Neural cell (in vitro differentiated cells): Measurements from ENCODE around the gene NACC2. TPM values are rescaled to one million over a fixed set of nuclear protein-coding genes. Genes with fewer than 3 reads are reported as not detected.

Experiments
- H2AFZ ChIP-seq: fragments of 200-600, 300-800 bp; sonication (generic), shearing (Covaris generic); 2 replicates; pipeline ENCODE4 v1.6.0; 2014; ENCODE audit warnings: low read depth, mild to moderate bottlenecking, antibody characterized with exemption, low read length, moderate library complexity
- H3F3A ChIP-seq: fragments of 200-600 bp; shearing (Covaris generic); 2 replicates; pipeline ENCODE4 v1.6.1; 2016; ENCODE audit warnings: mild to moderate bottlenecking, moderate library complexity, mixed read lengths, antibody characterized with exemption, low read length; ENCODE audit not compliant: insufficient read depth, poor library complexity, severe bottlenecking
- H3K27ac ChIP-seq: fragments of 200-600, 300-800 bp; sonication (generic), shearing (Covaris generic); 2 replicates; pipeline ENCODE4 v1.5.1; 2014; ENCODE audit warnings: mild to moderate bottlenecking, low read length, moderate library complexity
- H3K27me3 ChIP-seq: fragments of 300-800, 200-600 bp; sonication (generic), shearing (Covaris generic); 2 replicates; pipeline ENCODE4 v1.6.0; 2014; ENCODE audit warnings: mild to moderate bottlenecking, low read depth, low read length, moderate library complexity; ENCODE audit not compliant: insufficient read depth
- H3K36me3 ChIP-seq: fragments of 300-800, 200-600 bp; sonication (generic), shearing (Covaris generic); 2 replicates; pipeline ENCODE4 v1.5.1; 2014; ENCODE audit warnings: mild to moderate bottlenecking, antibody characterized with exemption, low read length, moderate library complexity; ENCODE audit not compliant: insufficient read depth
- H3K4me2 ChIP-seq: fragments of 300-800, 200-600 bp; sonication (generic), shearing (Covaris generic); 2 replicates; pipeline ENCODE4 v1.6.0; 2014; ENCODE audit warnings: mild to moderate bottlenecking, low read length
- H3K4me3 ChIP-seq: fragments of 300-800, 200-600 bp; sonication (generic), shearing (Covaris generic); 2 replicates; pipeline ENCODE4 v1.5.1; 2014; ENCODE audit warnings: mild to moderate bottlenecking, low read length, moderate library complexity
- H3K79me2 ChIP-seq: fragments of 200-600 bp; shearing (Covaris generic); replicated peaks from 2 replicates; pipeline ENCODE4 v1.6.0; 2014; ENCODE audit warnings: mild to moderate bottlenecking, low read length, moderate library complexity; ENCODE audit not compliant: insufficient read depth
- H3K9ac ChIP-seq: fragments of 300-800, 200-600 bp; sonication (generic), shearing (Covaris generic); 2 replicates; pipeline ENCODE4 v1.6.1; 2016; ENCODE audit warnings: mild to moderate bottlenecking, low read length, mixed read lengths
- H3K9me2 ChIP-seq: fragments of 200-600 bp; shearing (Covaris generic); 2 replicates; pipeline ENCODE4 v1.6.1; 2016; ENCODE audit warnings: mild to moderate bottlenecking, low read length, mixed read lengths; ENCODE audit not compliant: insufficient read depth
- H3K9me3 ChIP-seq: fragments of 200-600, 300-800 bp; sonication (generic), shearing (Covaris generic); 2 replicates; pipeline ENCODE4 v1.6.1; 2016; ENCODE audit warnings: mild to moderate bottlenecking, mixed run types, low read length, moderate library complexity, mixed read lengths
- H4K20me1 ChIP-seq: fragments of 200-600 bp; shearing (Covaris generic); 2 replicates; pipeline ENCODE4 v1.6.1; 2016; ENCODE audit warnings: mild to moderate bottlenecking, mixed run types; ENCODE audit not compliant: insufficient read depth
- CTCF ChIP-seq: fragments of 450-650 bp; IDR thresholded peaks from 2 replicates; pipeline ENCODE4 v1.5.1; 2014; ENCODE audit warnings: antibody characterized with exemption, mild to moderate bottlenecking, moderate library complexity; ENCODE audit not compliant: poor library complexity, severe bottlenecking
- EP300 ChIP-seq: fragments of 450-650 bp; conservative IDR thresholded peaks from 2 replicates; pipeline ENCODE4 v1.6.1; 2014; ENCODE audit warnings: antibody characterized with exemption, mild to moderate bottlenecking, moderate library complexity; ENCODE audit not compliant: poor library complexity, severe bottlenecking
- EZH2 ChIP-seq: fragments of 200-600, 300-800 bp; shearing (Covaris generic), sonication (generic); IDR thresholded peaks from 2 replicates; pipeline ENCODE4 v1.6.1; 2014; ENCODE audit warnings: antibody characterized with exemption, low read length, borderline replicate concordance, mild to moderate bottlenecking; ENCODE audit not compliant: insufficient read depth, poor library complexity, severe bottlenecking
- MXI1 ChIP-seq: fragments of 450-650 bp; conservative IDR thresholded peaks from 2 replicates; pipeline ENCODE4 v1.6.1; 2014; ENCODE audit warnings: antibody characterized with exemption, mild to moderate bottlenecking; ENCODE audit not compliant: poor library complexity, severe bottlenecking
- POLR2AphosphoS5 ChIP-seq: IDR thresholded peaks from 2 replicates; pipeline ENCODE4 v1.6.1; 2012
- RAD21 ChIP-seq: fragments of 450-650 bp; conservative IDR thresholded peaks from 2 replicates; pipeline ENCODE4 v1.6.1; 2014; ENCODE audit warnings: antibody characterized with exemption, mild to moderate bottlenecking, moderate library complexity
- REST ChIP-seq: IDR thresholded peaks from 2 replicates; pipeline ENCODE4 v1.6.1; 2012; ENCODE audit warnings: borderline replicate concordance
- SMC3 ChIP-seq: fragments of 450-650 bp; conservative IDR thresholded peaks from 2 replicates; pipeline ENCODE4 v1.6.1; 2014; ENCODE audit warnings: antibody characterized with exemption, mild to moderate bottlenecking, moderate library complexity; ENCODE audit not compliant: poor library complexity
- TAF1 ChIP-seq: IDR thresholded peaks from 2 replicates; pipeline ENCODE4 v1.6.1; 2012; ENCODE audit warnings: low read depth
- polyA plus RNA-seq: library from polyadenylated mRNA; depleted of rRNA; stranded (reverse); fragments of >200 nt; gene quantifications from 2 replicates; pipeline ENCODE4 v1.2.3, GENCODE V29; 2014

Gene NACC2
- polyA plus RNA-seq, 1 donor from 2014 or later = 1.7 TPM

- H3K9me2 ChIP-seq = no peaks in the 10 kb centered on the region
- H3K27me3 ChIP-seq = no peaks in the 10 kb centered on the region
- peak within 1 kb of the TSS; percentile 45 for H3K27ac ChIP-seq
- peak within 1 kb of the TSS; percentile 75 for H3K9ac ChIP-seq
- peak within 1 kb of the TSS; percentile 89 for H3K4me2 ChIP-seq
- no peak for TF ChIP-seq SMC3
- TF ChIP-seq CTCF = peak; percentile 73
- TF ChIP-seq POLR2AphosphoS5 = peak; percentile 50
- no peak for TF ChIP-seq EZH2
- TF ChIP-seq EP300 = peak; percentile 54
- TF ChIP-seq MXI1 = peak; percentile 81
- H3K9me3 ChIP-seq = no peaks in the 10 kb centered on the region
- H3K79me2 ChIP-seq = peaks cover 20% of the 10 kb centered on the region
- no peak within 1 kb of the TSS for H2AFZ ChIP-seq
- H3K36me3 ChIP-seq = no peaks in the 10 kb centered on the region
- H3K4me3 ChIP-seq = peak within 1 kb of the TSS; percentile 97
- H4K20me1 ChIP-seq = no peaks in the 10 kb centered on the region
- H3F3A ChIP-seq = no peaks in the 10 kb centered on the region
Observed at GRCh38 chr9:135961277-135961715, 133.8 kb downstream of the NACC2 start, which contains the start of gene UBAC1. TSS of gene UBAC1 (minus strand) at chr9:135961373. CDS start at chr9:135961162, 211 bp downstream.

GRCh38 chr9:135960411-135961276, 134.4 kb downstream of the NACC2 start:
- Histone ChIP-seq H3K4me2 (peak overlapping the region; percentile 89), H3K27ac (peak overlapping the region; percentile 45), H3F3A (no peaks in the 10 kb centered on the region), H3K9ac (peak overlapping the region; percentile 75), H3K4me3 (peak overlapping the region; percentile 97), H4K20me1 (no peaks in the 10 kb centered on the region), H3K79me2 (peaks cover 20% of the 10 kb centered on the region), H3K27me3 (no peaks in the 10 kb centered on the region), H2AFZ (no peak overlapping the region), H3K36me3 (no peaks in the 10 kb centered on the region), H3K9me2 (no peaks in the 10 kb centered on the region), H3K9me3 (no peaks in the 10 kb centered on the region)
- TF ChIP-seq SMC3 = no peak
- TF ChIP-seq REST = no peak
- TF ChIP-seq MXI1 = no peak
- TF ChIP-seq TAF1 = no peak
- TF ChIP-seq RAD21 = no peak
- TF ChIP-seq CTCF = no peak
- no peak for TF ChIP-seq POLR2AphosphoS5
- TF ChIP-seq EZH2 = no peak
- no peak for TF ChIP-seq EP300
